ENCODE measurements around the gene PDXP.

Gene PDXP

GRCh38 chr22:37659897-37660708, 1.6 kb downstream of the PDXP start:
- H3K4me3 ChIP-seq (ENCODE audit: low read depth, low read length) = peak overlapping the region; percentile 90
- no peak for DNase-seq (ENCODE audit: low read depth)
- no peak for TF ChIP-seq CTCF (IDR thresholded peaks at IDR 0.05; ENCODE audit: insufficient read depth, low read depth, low read length, missing control alignments)

DNA sequence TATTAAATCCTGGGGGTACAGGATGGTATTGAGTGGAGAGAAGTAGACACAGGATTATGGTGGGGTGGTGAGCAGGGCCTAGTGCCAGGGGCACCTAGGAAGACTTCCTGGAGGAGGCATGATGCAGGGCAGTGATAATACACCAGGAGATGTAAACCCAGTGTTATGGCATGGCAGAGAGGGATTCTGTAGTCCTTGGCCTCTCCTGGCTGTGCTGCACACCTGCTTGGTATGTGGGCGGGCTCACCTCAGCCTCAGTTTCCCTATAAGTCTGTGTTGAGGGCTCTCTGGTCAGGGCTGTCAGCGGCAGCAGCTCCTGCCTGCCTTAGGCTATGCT, 2.2 kb downstream of the PDXP start:
- no peak for TF ChIP-seq CTCF (IDR thresholded peaks at IDR 0.05; ENCODE audit: insufficient read depth, low read depth, low read length, missing control alignments)
- H3K4me3 ChIP-seq (ENCODE audit: low read depth, low read length) = peak overlapping the region; percentile 90
- no peak for DNase-seq (ENCODE audit: low read depth)

DNA sequence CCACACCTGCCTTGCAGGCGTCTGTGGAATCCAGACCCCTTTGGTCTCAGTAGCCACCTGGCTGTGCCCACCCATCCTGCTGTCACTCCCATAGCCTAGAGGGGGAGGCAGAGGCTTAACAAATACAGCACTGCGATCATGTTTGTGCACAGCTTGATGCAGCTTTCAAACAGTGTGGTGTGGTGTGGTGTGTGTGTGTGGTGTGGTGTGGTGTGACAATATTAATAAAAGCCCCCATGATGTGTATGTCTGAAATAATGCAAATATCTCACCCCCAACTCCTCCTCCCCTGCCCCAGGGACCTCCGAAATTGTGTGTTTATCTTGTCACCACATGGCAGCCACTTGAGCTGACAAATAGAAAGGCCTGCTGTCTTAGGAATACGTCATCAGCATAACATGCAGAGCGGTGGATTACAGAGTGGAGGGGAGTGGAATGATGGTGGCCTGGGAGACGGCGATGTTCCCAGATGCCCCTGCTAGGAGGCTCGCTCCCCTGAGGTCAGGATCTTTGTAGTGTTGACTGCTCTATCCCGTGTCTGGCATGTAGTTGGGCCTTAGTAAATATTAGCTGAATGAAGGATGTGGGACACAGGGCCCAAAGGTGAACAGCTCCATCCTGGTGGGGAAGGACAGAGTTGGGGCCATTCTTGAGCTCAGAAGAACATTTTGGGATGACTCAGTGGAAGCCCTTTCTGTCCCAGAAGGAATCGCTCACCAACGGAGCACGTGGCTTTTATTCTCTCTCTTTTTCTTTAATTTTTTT, 2.8 kb downstream of the PDXP start:
- DNase-seq (ENCODE audit: low read depth) = peak; percentile 50
- peak; percentile 29 for TF ChIP-seq CTCF (IDR thresholded peaks at IDR 0.05; ENCODE audit: insufficient read depth, low read depth, low read length, missing control alignments)
- peak overlapping the region; percentile 90 for H3K4me3 ChIP-seq (ENCODE audit: low read depth, low read length)

DNA sequence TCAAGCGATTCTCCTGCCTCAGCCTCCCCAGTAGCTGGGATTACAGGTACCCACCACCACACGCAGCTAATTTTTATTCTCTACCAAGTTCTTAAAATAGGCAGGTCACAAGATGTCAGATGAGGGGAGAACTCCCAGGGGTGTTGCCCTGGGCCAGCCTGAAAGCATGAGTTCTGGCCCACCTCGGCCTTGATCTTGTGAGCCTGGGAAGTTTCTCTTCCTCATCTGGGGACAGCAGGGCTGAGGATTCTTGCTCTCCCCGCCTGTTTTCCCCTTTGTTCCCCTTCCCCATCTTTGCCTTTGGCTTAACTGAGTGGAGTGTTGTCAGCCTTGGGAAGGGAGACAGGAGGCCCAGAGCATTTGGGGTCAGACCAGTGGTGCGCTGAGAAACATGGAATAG, 3.5 kb downstream of the PDXP start:
- H3K4me3 ChIP-seq (ENCODE audit: low read depth, low read length) = no peak overlapping the region
- TF ChIP-seq CTCF (IDR thresholded peaks at IDR 0.05; ENCODE audit: insufficient read depth, low read depth, low read length, missing control alignments) = no peak
- DNase-seq (ENCODE audit: low read depth) = no peak

DNA sequence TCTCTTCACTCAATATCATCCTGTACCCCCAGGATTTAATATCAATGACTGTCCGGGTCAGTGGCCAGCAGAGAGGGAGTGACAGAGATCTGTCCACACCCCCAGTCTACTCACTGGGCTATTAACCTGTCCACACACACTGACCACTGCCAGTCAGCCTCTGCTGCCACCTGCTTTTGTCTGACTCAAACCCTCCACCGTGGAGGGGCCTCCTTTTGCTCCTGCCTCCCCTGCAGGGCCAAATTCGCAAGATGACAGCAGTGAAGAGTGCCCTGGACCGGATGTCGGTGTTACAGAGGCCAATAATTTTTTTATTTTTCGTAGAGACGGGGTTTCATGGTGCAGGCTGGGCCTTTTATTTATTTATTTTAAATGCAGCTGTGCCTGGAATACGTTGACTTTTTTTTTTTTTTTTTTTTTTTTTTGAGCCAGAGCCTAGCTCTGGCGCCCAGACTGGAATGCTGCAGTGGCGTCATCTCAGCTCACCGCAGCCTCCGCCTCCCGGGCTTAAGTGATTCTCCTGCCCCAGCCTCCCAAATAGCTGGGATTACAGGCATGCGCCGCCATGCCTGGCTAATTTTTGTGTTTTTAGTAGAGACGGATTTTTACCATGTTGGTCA, 5.1 kb downstream of the PDXP start:
- no peak for DNase-seq (ENCODE audit: low read depth)
- no peak overlapping the region for H3K4me3 ChIP-seq (ENCODE audit: low read depth, low read length)
- no peak for TF ChIP-seq CTCF (IDR thresholded peaks at IDR 0.05; ENCODE audit: insufficient read depth, low read depth, low read length, missing control alignments)

GRCh38 chr22:37664249-37665101, 6.0 kb downstream of the PDXP start:
- no peak overlapping the region for H3K4me3 ChIP-seq (ENCODE audit: low read depth, low read length)
- no peak for TF ChIP-seq CTCF (IDR thresholded peaks at IDR 0.05; ENCODE audit: insufficient read depth, low read depth, low read length, missing control alignments)
- DNase-seq (ENCODE audit: low read depth) = no peak

All from GM12865 (cell line).